ENCODE results near the gene TMCO6. TPM values are rescaled to one million over a fixed set of nuclear protein-coding genes. Genes with fewer than 3 reads are reported as not detected.
"Not testable (repeated sequence)": the region's sequence is repeated elsewhere in the genome, so short reads cannot be mapped to it uniquely, and the experiment has no call there.

TMCO6 gene
- 2.6 TPM for total RNA-seq

GRCh38 chr5:140639148-140639981, at the start of gene TMCO6:
TMCO6 (plus strand) TSS chr5:140639451; CDS start chr5:140639528, 77 bp downstream.
- peaks cover 10 to 26% (median 10%) of the 10 kb centered on the region in 3 donors for H3K4me1 ChIP-seq (ENCODE audit: control insufficient read depth in 3 of 3, insufficient read depth in 3 of 3, low read length in 3 of 3)
- H3K27ac ChIP-seq (ENCODE audit: low read depth, low read length): peak within 1 kb of the TSS; percentile 92
- H3K9ac ChIP-seq (ENCODE audit: low read depth in 1 of 3, low read length in 3 of 3): peak within 1 kb of the TSS; percentile 83 to 94 (median 87)
- peak within 1 kb of the TSS; percentile 75 to 88 (median 79) for H3K4me3 ChIP-seq (ENCODE audit: low read length in 3 of 3)
- H3K27me3 ChIP-seq (ENCODE audit: control insufficient read depth in 3 of 3, insufficient read depth in 3 of 3, low read length in 3 of 3): no peaks in the 10 kb centered on the region
- H3K9me3 ChIP-seq (ENCODE audit: control insufficient read depth in 3 of 3, low read length in 3 of 3): no peaks in the 10 kb centered on the region
- H3K36me3 ChIP-seq (ENCODE audit: control insufficient read depth in 3 of 3, insufficient read depth in 3 of 3, low read length in 3 of 3): peaks cover 18 to 30% (median 24%) of the 10 kb centered on the region in 3 donors

GRCh38 chr5:140590861-140591260, 48.4 kb upstream of the TMCO6 start:
- Histone ChIP-seq H3K27me3 (ENCODE audit: control insufficient read depth in 3 of 3, insufficient read depth in 3 of 3, low read length in 3 of 3) (no peaks in the 10 kb centered on the region), H3K9ac (ENCODE audit: low read depth in 1 of 3, low read length in 3 of 3) (no peak overlapping the region), H3K4me3 (ENCODE audit: low read length in 3 of 3) (no peak overlapping the region), H3K9me3 (ENCODE audit: control insufficient read depth in 3 of 3, low read length in 3 of 3) (no peaks in the 10 kb centered on the region), H3K4me1 (ENCODE audit: control insufficient read depth in 3 of 3, insufficient read depth in 3 of 3, low read length in 3 of 3) (peaks cover 0 to 17% (median 16%) of the 10 kb centered on the region in 3 donors), H3K36me3 (ENCODE audit: control insufficient read depth in 3 of 3, insufficient read depth in 3 of 3, low read length in 3 of 3) (no peaks in the 10 kb centered on the region), H3K27ac (ENCODE audit: low read depth, low read length) (no peak overlapping the region)

- Histone ChIP-seq H3K9me3 (ENCODE audit: control insufficient read depth in 3 of 3, low read length in 3 of 3) (no peaks in the 10 kb centered on the region), H3K27ac (ENCODE audit: low read depth, low read length) (peak overlapping the region; percentile 22), H3K27me3 (ENCODE audit: control insufficient read depth in 3 of 3, insufficient read depth in 3 of 3, low read length in 3 of 3) (no peaks in the 10 kb centered on the region), H3K4me1 (ENCODE audit: control insufficient read depth in 3 of 3, insufficient read depth in 3 of 3, low read length in 3 of 3) (peaks cover 0 to 23% (median 21%) of the 10 kb centered on the region in 3 donors), H3K36me3 (ENCODE audit: control insufficient read depth in 3 of 3, insufficient read depth in 3 of 3, low read length in 3 of 3) (no peaks in the 10 kb centered on the region), H3K4me3 (ENCODE audit: low read length in 3 of 3) (no peak overlapping the region), H3K9ac (ENCODE audit: low read depth in 1 of 3, low read length in 3 of 3) (no peak overlapping the region)
These were observed 47.4 kb upstream of the TMCO6 start for GRCh38 chr5:140591747-140592372.

GRCh38 chr5:140593070-140593469, 46.2 kb upstream of the TMCO6 start:
- H3K9me3 ChIP-seq (ENCODE audit: control insufficient read depth in 3 of 3, low read length in 3 of 3); H3K4me3 ChIP-seq (ENCODE audit: low read length in 3 of 3); H3K27ac ChIP-seq (ENCODE audit: low read depth, low read length); H3K27me3 ChIP-seq (ENCODE audit: control insufficient read depth in 3 of 3, insufficient read depth in 3 of 3, low read length in 3 of 3); H3K9ac ChIP-seq (ENCODE audit: low read depth in 1 of 3, low read length in 3 of 3); H3K36me3 ChIP-seq (ENCODE audit: control insufficient read depth in 3 of 3, insufficient read depth in 3 of 3, low read length in 3 of 3): not testable (repeated sequence)
- peaks cover 0 to 23% (median 21%) of the 10 kb centered on the region in 3 donors for H3K4me1 ChIP-seq (ENCODE audit: control insufficient read depth in 3 of 3, insufficient read depth in 3 of 3, low read length in 3 of 3)

- Histone ChIP-seq H3K4me1 (ENCODE audit: control insufficient read depth in 3 of 3, insufficient read depth in 3 of 3, low read length in 3 of 3) (peaks cover 0 to 21% (median 16%) of the 10 kb centered on the region in 3 donors), H3K27ac (ENCODE audit: low read depth, low read length) (no peak overlapping the region), H3K36me3 (ENCODE audit: control insufficient read depth in 3 of 3, insufficient read depth in 3 of 3, low read length in 3 of 3) (no peaks in the 10 kb centered on the region), H3K4me3 (ENCODE audit: low read length in 3 of 3) (no peak overlapping the region), H3K9ac (ENCODE audit: low read depth in 1 of 3, low read length in 3 of 3) (no peak overlapping the region), H3K27me3 (ENCODE audit: control insufficient read depth in 3 of 3, insufficient read depth in 3 of 3, low read length in 3 of 3) (no peaks in the 10 kb centered on the region), H3K9me3 (ENCODE audit: control insufficient read depth in 3 of 3, low read length in 3 of 3) (no peaks in the 10 kb centered on the region)
These were observed 45.1 kb upstream of the TMCO6 start for GRCh38 chr5:140594169-140594568.

- Histone ChIP-seq H3K4me1 (ENCODE audit: control insufficient read depth in 3 of 3, insufficient read depth in 3 of 3, low read length in 3 of 3) (peaks cover 0 to 16% (median 12%) of the 10 kb centered on the region in 3 donors), H3K9me3 (ENCODE audit: control insufficient read depth in 3 of 3, low read length in 3 of 3) (no peaks in the 10 kb centered on the region), H3K4me3 (ENCODE audit: low read length in 3 of 3) (no peak overlapping the region), H3K9ac (ENCODE audit: low read depth in 1 of 3, low read length in 3 of 3) (peak overlapping the region in 1 of 3 donors; percentile 41), H3K27ac (ENCODE audit: low read depth, low read length) (peak overlapping the region; percentile 36), H3K27me3 (ENCODE audit: control insufficient read depth in 3 of 3, insufficient read depth in 3 of 3, low read length in 3 of 3) (no peaks in the 10 kb centered on the region), H3K36me3 (ENCODE audit: control insufficient read depth in 3 of 3, insufficient read depth in 3 of 3, low read length in 3 of 3) (no peaks in the 10 kb centered on the region)
These were observed 43.5 kb upstream of the TMCO6 start for GRCh38 chr5:140595538-140596300.

GRCh38 chr5:140596321-140596741, 42.9 kb upstream of the TMCO6 start:
- Histone ChIP-seq H3K9ac (ENCODE audit: low read depth in 1 of 3, low read length in 3 of 3) (no peak overlapping the region), H3K4me3 (ENCODE audit: low read length in 3 of 3) (no peak overlapping the region), H3K36me3 (ENCODE audit: control insufficient read depth in 3 of 3, insufficient read depth in 3 of 3, low read length in 3 of 3) (no peaks in the 10 kb centered on the region), H3K4me1 (ENCODE audit: control insufficient read depth in 3 of 3, insufficient read depth in 3 of 3, low read length in 3 of 3) (peaks cover 0 to 16% (median 12%) of the 10 kb centered on the region in 3 donors), H3K27me3 (ENCODE audit: control insufficient read depth in 3 of 3, insufficient read depth in 3 of 3, low read length in 3 of 3) (no peaks in the 10 kb centered on the region), H3K27ac (ENCODE audit: low read depth, low read length) (peak overlapping the region; percentile 36), H3K9me3 (ENCODE audit: control insufficient read depth in 3 of 3, low read length in 3 of 3) (no peaks in the 10 kb centered on the region)

- Histone ChIP-seq H3K27ac (ENCODE audit: low read depth, low read length) (no peak overlapping the region), H3K4me1 (ENCODE audit: control insufficient read depth in 3 of 3, insufficient read depth in 3 of 3, low read length in 3 of 3) (peaks cover 0 to 16% (median 12%) of the 10 kb centered on the region in 3 donors), H3K4me3 (ENCODE audit: low read length in 3 of 3) (no peak overlapping the region), H3K36me3 (ENCODE audit: control insufficient read depth in 3 of 3, insufficient read depth in 3 of 3, low read length in 3 of 3) (no peaks in the 10 kb centered on the region), H3K27me3 (ENCODE audit: control insufficient read depth in 3 of 3, insufficient read depth in 3 of 3, low read length in 3 of 3) (no peaks in the 10 kb centered on the region), H3K9me3 (ENCODE audit: control insufficient read depth in 3 of 3, low read length in 3 of 3) (no peaks in the 10 kb centered on the region), H3K9ac (ENCODE audit: low read depth in 1 of 3, low read length in 3 of 3) (no peak overlapping the region)
These were observed 40.4 kb upstream of the TMCO6 start for GRCh38 chr5:140598836-140599235.

- Histone ChIP-seq H3K4me3 (ENCODE audit: low read length in 3 of 3) (no peak overlapping the region), H3K36me3 (ENCODE audit: control insufficient read depth in 3 of 3, insufficient read depth in 3 of 3, low read length in 3 of 3) (no peaks in the 10 kb centered on the region), H3K9me3 (ENCODE audit: control insufficient read depth in 3 of 3, low read length in 3 of 3) (no peaks in the 10 kb centered on the region), H3K9ac (ENCODE audit: low read depth in 1 of 3, low read length in 3 of 3) (no peak overlapping the region), H3K27me3 (ENCODE audit: control insufficient read depth in 3 of 3, insufficient read depth in 3 of 3, low read length in 3 of 3) (no peaks in the 10 kb centered on the region), H3K27ac (ENCODE audit: low read depth, low read length) (no peak overlapping the region), H3K4me1 (ENCODE audit: control insufficient read depth in 3 of 3, insufficient read depth in 3 of 3, low read length in 3 of 3) (peaks cover 0 to 13% (median 12%) of the 10 kb centered on the region in 3 donors)
These were observed 39.2 kb upstream of the TMCO6 start for GRCh38 chr5:140600096-140600495.

Data from skeletal muscle tissue (tissue), 4 donors.